Transverse colon (tissue), 4 donors: Measurements from ENCODE around the gene RPRD1B. TPM values are rescaled to one million over a fixed set of nuclear protein-coding genes. Genes with fewer than 3 reads are reported as not detected.

Experiments
- DNase-seq: peaks from one replicate; pipeline ENCODE4 v3.0.0-alpha.2; 2019
- H3K27ac ChIP-seq, 4 donors: fragments of 200-600 bp; sonication (generic); 2 replicates each; pipeline ENCODE4 v1.5.1; 2016 to 2018; ENCODE audit warnings: inconsistent platforms in 4 of 4
- H3K27me3 ChIP-seq: fragments of 200-600 bp; sonication (generic); 2 replicates; pipeline ENCODE4 v1.5.1; 2017; ENCODE audit warnings: inconsistent platforms
- H3K36me3 ChIP-seq, 4 donors: fragments of 200-600 bp; sonication (generic); 2 replicates each; pipeline ENCODE4 v1.5.1; 2017 to 2019; ENCODE audit warnings: inconsistent platforms in 4 of 4
- H3K4me1 ChIP-seq, 4 donors: fragments of 200-600 bp; sonication (generic); 2 replicates each; pipeline ENCODE4 v1.5.1; 2017 to 2020; ENCODE audit warnings: inconsistent platforms in 4 of 4
- H3K4me3 ChIP-seq, 4 donors: fragments of 200-600 bp; sonication (generic); 1 replicate in 1 of 4; 2 replicates in 3 of 4; pipeline versions ENCODE4 v1.5.1 to v1.6.1; 2017 to 2019; ENCODE audit warnings: inconsistent platforms in 4 of 4
- H3K9me3 ChIP-seq, 2 donors: fragments of 200-600 bp; sonication (generic); 2 replicates each; pipeline ENCODE4 v1.5.1; 2017 to 2019; ENCODE audit warnings: inconsistent platforms in 2 of 2
- CTCF ChIP-seq, 5 experiments: fragments of 200-600 bp in 3 of 5; fragments of 450-650 bp in 2 of 5; sonication (generic) in 3 of 5; IDR thresholded peaks; 1 replicate in 2 of 5; 2 replicates in 3 of 5; pipeline ENCODE4 v1.5.1; 2016 to 2017; ENCODE audit warnings: antibody characterized with exemption in 5 of 5, inconsistent platforms in 3 of 5, mild to moderate bottlenecking in 2 of 5, moderate library complexity in 1 of 5
- EP300 ChIP-seq: sonication (generic); formaldehyde crosslinking; IDR thresholded peaks from one replicate; pipeline ENCODE4 v1.6.1; 2017; ENCODE audit warnings: antibody characterized with exemption, low read depth
- POLR2A ChIP-seq: fragments of 450-650 bp; IDR thresholded peaks from one replicate; pipeline ENCODE4 v1.6.1; 2016; ENCODE audit warnings: antibody characterized with exemption, mild to moderate bottlenecking, moderate library complexity
- POLR2AphosphoS5 ChIP-seq, 3 donors: sonication (generic); formaldehyde crosslinking; IDR thresholded peaks; one replicate each; pipeline ENCODE4 v1.6.1; 2016; ENCODE audit warnings: antibody characterized with exemption in 3 of 3
- WGBS, 2 donors: methylation state at CpG; one replicate each; pipeline ENCODE4 v1.1.5; 2018; ENCODE audit warnings: low coverage in 1 of 2; 5-methylcytosine and 5-hydroxymethylcytosine counted together
- in situ Hi-C, 4 donors: fragments of 200-750 bp; cut with MboI; loops; one replicate each; pipeline versions ENCODE4 v1.15.0 to v1.15.1; 2017; ENCODE audit warnings: low sequenced_read_pairs in 3 of 4, low pct_ligation_motif_present in 1 of 4, low pct_unique_long_range_greater_than_20kb in 1 of 4
- intact Hi-C: fragments of 100-400 bp; cut with DNase I; formaldehyde crosslinking; loops from one replicate; pipeline ENCODE4 v1.15.1; 2023; ENCODE audit warnings: low total_unique reads
- total RNA-seq, 4 donors: library from RNA; depleted of rRNA; stranded (reverse); fragments of >200 nt; gene quantifications; one replicate each; pipeline ENCODE4 v1.1.0, GENCODE V29; 2016

Gene RPRD1B
- total RNA-seq, 4 donors from 2014 or later: 16.5 to 35.9 (median 21.0) TPM

GRCh38 chr20:38133680-38134426 is 100.3 kb downstream of the RPRD1B start:
- Histone ChIP-seq H3K4me1 (no peaks in the 10 kb centered on the region), H3K9me3 (no peaks in the 10 kb centered on the region), H3K27ac (no peak overlapping the region), H3K4me3 (no peak overlapping the region), H3K36me3 (no peaks in the 10 kb centered on the region), H3K27me3 (no peaks in the 10 kb centered on the region)
- no peak for DNase-seq
- 90 to 97% methylated on average over 4 to 10 of the region's 10 CpGs for WGBS, 2 donors
- TF ChIP-seq POLR2AphosphoS5 (IDR thresholded peaks at IDR 0.05): no peak
- no peak for TF ChIP-seq CTCF (IDR thresholded peaks at IDR 0.05)
- TF ChIP-seq POLR2A: no peak
- no peak for TF ChIP-seq EP300
- in situ Hi-C loops (no loop called here), intact Hi-C loops (no loop called here)

GRCh38 chr20:38134427-38135270 is 101.1 kb downstream of the RPRD1B start:
- no peak for DNase-seq
- in situ Hi-C loops (no loop called here), intact Hi-C loops (no loop called here)
- no peaks in the 10 kb centered on the region for H3K9me3 ChIP-seq
- 52 to 65% methylated on average over 4 to 9 of the region's 9 CpGs for WGBS, 2 donors
- no peak overlapping the region for H3K4me3 ChIP-seq
- no peaks in the 10 kb centered on the region for H3K27me3 ChIP-seq
- H3K27ac ChIP-seq: peak overlapping the region in 1 of 4 donors; percentile 25
- TF ChIP-seq CTCF (IDR thresholded peaks at IDR 0.05): no peak
- no peak for TF ChIP-seq POLR2A
- TF ChIP-seq POLR2AphosphoS5 (IDR thresholded peaks at IDR 0.05): no peak
- TF ChIP-seq EP300: no peak
- H3K36me3 ChIP-seq: no peaks in the 10 kb centered on the region
- peaks cover 0 to under 1% (median 0%) of the 10 kb centered on the region in 4 donors for H3K4me1 ChIP-seq

- no peak for DNase-seq
- no peaks in the 10 kb centered on the region for H3K9me3 ChIP-seq
- H3K4me1 ChIP-seq: peaks cover 0 to 6% (median 3%) of the 10 kb centered on the region in 4 donors
- no peak overlapping the region for H3K4me3 ChIP-seq
- no peaks in the 10 kb centered on the region for H3K27me3 ChIP-seq
- H3K27ac ChIP-seq: no peak overlapping the region
- TF ChIP-seq POLR2A (no peak), POLR2AphosphoS5 (IDR thresholded peaks at IDR 0.05) (no peak), EP300 (no peak), CTCF (IDR thresholded peaks at IDR 0.05) (no peak)
- 86% methylated on average over 7 of the region's 7 CpGs; no CpG with 5 or more reads in 1 of the 2 donors for WGBS, 2 donors
- no peaks in the 10 kb centered on the region for H3K36me3 ChIP-seq
- in situ Hi-C loops (no loop called here), intact Hi-C loops (no loop called here)
Measured at GRCh38 chr20:38135271-38135650, 101.7 kb downstream of the RPRD1B start.

- no peak overlapping the region for H3K4me3 ChIP-seq
- in situ Hi-C loops (no loop called here), intact Hi-C loops (no loop called here)
- no peaks in the 10 kb centered on the region for H3K9me3 ChIP-seq
- DNase-seq: no peak
- H3K27me3 ChIP-seq: no peaks in the 10 kb centered on the region
- 83% methylated on average over 28 of the region's 28 CpGs; no CpG with 5 or more reads in 1 of the 2 donors for WGBS, 2 donors
- no peak overlapping the region for H3K27ac ChIP-seq
- peaks cover 0 to 9% (median 6%) of the 10 kb centered on the region in 4 donors for H3K4me1 ChIP-seq
- TF ChIP-seq POLR2AphosphoS5 (IDR thresholded peaks at IDR 0.05) (no peak), POLR2A (no peak), EP300 (no peak), CTCF (IDR thresholded peaks at IDR 0.05) (no peak)
- H3K36me3 ChIP-seq: no peaks in the 10 kb centered on the region
Measured at GRCh38 chr20:38135651-38136420, 102.3 kb downstream of the RPRD1B start.
